HepG2 (cell line): Measurements from ENCODE around the gene INAFM1. TPM values are rescaled to one million over a fixed set of nuclear protein-coding genes. Genes with fewer than 3 reads are reported as not detected.

Experiments
- BCLAF1 ChIP-seq: fragments of 450-650 bp; IDR thresholded peaks from 2 replicates; pipeline ENCODE4 v1.6.1; 2017; ENCODE audit warnings: mild to moderate bottlenecking
- MED13 ChIP-seq: sonication (generic); formaldehyde crosslinking; IDR thresholded peaks from 2 replicates; pipeline ENCODE4 v1.5.0; 2020; ENCODE audit warnings: missing genetic modification reagents
- RCOR2 ChIP-seq: IDR thresholded peaks from 2 replicates; pipeline ENCODE4 v1.6.1; 2016; ENCODE audit warnings: missing biosample characterization, missing genetic modification reagents
- REPIN1 ChIP-seq: sonication (generic); formaldehyde crosslinking; IDR thresholded peaks from 2 replicates; pipeline ENCODE4 v1.8.0; 2022; ENCODE audit warnings: missing genetic modification reagents, low read depth, mild to moderate bottlenecking, borderline replicate concordance
- SMAD1 ChIP-seq: sonication (generic); formaldehyde crosslinking; IDR thresholded peaks from 2 replicates; pipeline ENCODE4 v1.4.0; 2020; ENCODE audit warnings: missing genetic modification reagents, low read depth, mild to moderate bottlenecking, borderline replicate concordance
- SP140L ChIP-seq: sonication (generic); formaldehyde crosslinking; IDR thresholded peaks from 2 replicates; pipeline ENCODE4 v1.4.0; 2020; ENCODE audit warnings: missing genetic modification reagents, borderline replicate concordance
- ZFP37 ChIP-seq: sonication (generic); formaldehyde crosslinking; IDR thresholded peaks from 2 replicates; pipeline ENCODE4 v1.4.0; 2020; ENCODE audit warnings: missing genetic modification reagents, borderline replicate concordance
- ZNF138 ChIP-seq: sonication (generic); formaldehyde crosslinking; IDR thresholded peaks from 2 replicates; pipeline ENCODE4 v1.5.0; 2020; ENCODE audit warnings: mild to moderate bottlenecking, low read depth, missing genetic modification reagents
- ZNF18 ChIP-seq: sonication (generic); formaldehyde crosslinking; IDR thresholded peaks from 2 replicates; pipeline ENCODE4 v1.8.0; 2022; ENCODE audit warnings: mild to moderate bottlenecking, missing genetic modification reagents; ENCODE audit not compliant: insufficient replicate concordance
- ZNF441 ChIP-seq: sonication (generic); formaldehyde crosslinking; IDR thresholded peaks from 2 replicates; pipeline ENCODE4 v1.7.0; 2021; ENCODE audit warnings: missing genetic modification reagents, borderline replicate concordance
- ZNF766 ChIP-seq: sonication (generic); formaldehyde crosslinking; IDR thresholded peaks from 2 replicates; pipeline ENCODE4 v1.5.0; 2020; ENCODE audit warnings: missing genetic modification reagents, borderline replicate concordance
- polyA plus RNA-seq, 8 experiments: library from polyadenylated mRNA; depleted of rRNA in 3 of 8; stranded (reverse) in 7 of 8; unstranded in 1 of 8; fragments of >200 nt; fragmentation: Illumina TruSeq in 4 of 8; extraction: Trizol in 4 of 8; gene quantifications; 2 replicates each; pipeline versions ENCODE4 v1.2.1 to v1.2.3, GENCODE V29; 2011 to 2016; ENCODE audit warnings: low read depth in 4 of 8, missing spikeins in 1 of 8, mixed read lengths in 1 of 8; ENCODE audit not compliant: insufficient read depth in 1 of 8
- total RNA-seq, 5 experiments: library from RNA; depleted of rRNA; stranded (reverse); fragments of >200 nt; fragmentation: Illumina TruSeq; extraction: Trizol; gene quantifications; 2 replicates each; pipeline ENCODE4 v1.2.3, GENCODE V29; 2016; ENCODE audit warnings: low read depth in 1 of 5
- TF ChIP-seq, protein P1 (sequence below): sonication (generic); formaldehyde crosslinking; IDR thresholded peaks from 2 replicates; pipeline ENCODE4 v1.8.0; 2023; ENCODE audit warnings: mild to moderate bottlenecking, missing genetic modification reagents
- TF ChIP-seq, protein P2 (sequence below): sonication (generic); formaldehyde crosslinking; IDR thresholded peaks from 2 replicates; pipeline ENCODE4 v1.8.0; 2022; ENCODE audit warnings: missing genetic modification reagents, mild to moderate bottlenecking, moderate library complexity, borderline replicate concordance
- TF ChIP-seq, protein P3 (sequence below): sonication (generic); formaldehyde crosslinking; IDR thresholded peaks from 2 replicates; pipeline ENCODE4 v1.5.1; 2020; ENCODE audit warnings: mild to moderate bottlenecking, missing genetic modification reagents
- TF ChIP-seq, protein P4 (sequence below): sonication (generic); formaldehyde crosslinking; IDR thresholded peaks from 2 replicates; pipeline ENCODE4 v1.5.0; 2020; ENCODE audit warnings: missing genetic modification reagents

The INAFM1 gene
- total and polyA plus RNA-seq, 2 of the 13 experiments (the other 11 are each of a cell fraction or from before 2014, with no cell fraction given), result 0.88 to 1.9 TPM

GRCh38 chr19:47227352-47228167 is 47.1 kb upstream of the INAFM1 start (continued):
- TF ChIP-seq, protein P1, sequence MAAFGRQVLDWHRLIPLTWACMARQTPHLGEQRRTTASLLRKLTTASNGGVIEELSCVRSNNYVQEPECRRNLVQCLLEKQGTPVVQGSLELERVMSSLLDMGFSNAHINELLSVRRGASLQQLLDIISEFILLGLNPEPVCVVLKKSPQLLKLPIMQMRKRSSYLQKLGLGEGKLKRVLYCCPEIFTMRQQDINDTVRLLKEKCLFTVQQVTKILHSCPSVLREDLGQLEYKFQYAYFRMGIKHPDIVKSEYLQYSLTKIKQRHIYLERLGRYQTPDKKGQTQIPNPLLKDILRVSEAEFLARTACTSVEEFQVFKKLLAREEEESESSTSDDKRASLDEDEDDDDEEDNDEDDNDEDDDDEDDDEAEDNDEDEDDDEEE (CRISPR knock-in tag), result no peak
- TF ChIP-seq ZNF138 (CRISPR knock-in tag) (no peak), BCLAF1 (no peak), RCOR2 (CRISPR knock-in tag) (peak; percentile 96), ZFP37 (CRISPR knock-in tag) (no peak), ZNF766 (CRISPR knock-in tag) (no peak), MED13 (CRISPR knock-in tag) (peak; percentile 74; the same call in 1 of the 2 replicates), SP140L (CRISPR knock-in tag) (0 out of 2 replicates have a peak, but pooled peaks have one; percentile 60), ZNF441 (peak; percentile 34), ZNF18 (CRISPR knock-in tag) (peak; percentile 74), SMAD1 (no peak), REPIN1 (CRISPR knock-in tag) (0 out of 2 replicates have a peak, but pooled peaks have one; percentile 0)
- TF ChIP-seq, protein P2, sequence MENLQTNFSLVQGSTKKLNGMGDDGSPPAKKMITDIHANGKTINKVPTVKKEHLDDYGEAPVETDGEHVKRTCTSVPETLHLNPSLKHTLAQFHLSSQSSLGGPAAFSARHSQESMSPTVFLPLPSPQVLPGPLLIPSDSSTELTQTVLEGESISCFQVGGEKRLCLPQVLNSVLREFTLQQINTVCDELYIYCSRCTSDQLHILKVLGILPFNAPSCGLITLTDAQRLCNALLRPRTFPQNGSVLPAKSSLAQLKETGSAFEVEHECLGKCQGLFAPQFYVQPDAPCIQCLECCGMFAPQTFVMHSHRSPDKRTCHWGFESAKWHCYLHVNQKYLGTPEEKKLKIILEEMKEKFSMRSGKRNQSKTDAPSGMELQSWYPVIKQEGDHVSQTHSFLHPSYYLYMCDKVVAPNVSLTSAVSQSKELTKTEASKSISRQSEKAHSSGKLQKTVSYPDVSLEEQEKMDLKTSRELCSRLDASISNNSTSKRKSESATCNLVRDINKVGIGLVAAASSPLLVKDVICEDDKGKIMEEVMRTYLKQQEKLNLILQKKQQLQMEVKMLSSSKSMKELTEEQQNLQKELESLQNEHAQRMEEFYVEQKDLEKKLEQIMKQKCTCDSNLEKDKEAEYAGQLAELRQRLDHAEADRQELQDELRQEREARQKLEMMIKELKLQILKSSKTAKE, result peak; percentile 14; the same call in 1 of the 2 replicates
- TF ChIP-seq, protein P3, sequence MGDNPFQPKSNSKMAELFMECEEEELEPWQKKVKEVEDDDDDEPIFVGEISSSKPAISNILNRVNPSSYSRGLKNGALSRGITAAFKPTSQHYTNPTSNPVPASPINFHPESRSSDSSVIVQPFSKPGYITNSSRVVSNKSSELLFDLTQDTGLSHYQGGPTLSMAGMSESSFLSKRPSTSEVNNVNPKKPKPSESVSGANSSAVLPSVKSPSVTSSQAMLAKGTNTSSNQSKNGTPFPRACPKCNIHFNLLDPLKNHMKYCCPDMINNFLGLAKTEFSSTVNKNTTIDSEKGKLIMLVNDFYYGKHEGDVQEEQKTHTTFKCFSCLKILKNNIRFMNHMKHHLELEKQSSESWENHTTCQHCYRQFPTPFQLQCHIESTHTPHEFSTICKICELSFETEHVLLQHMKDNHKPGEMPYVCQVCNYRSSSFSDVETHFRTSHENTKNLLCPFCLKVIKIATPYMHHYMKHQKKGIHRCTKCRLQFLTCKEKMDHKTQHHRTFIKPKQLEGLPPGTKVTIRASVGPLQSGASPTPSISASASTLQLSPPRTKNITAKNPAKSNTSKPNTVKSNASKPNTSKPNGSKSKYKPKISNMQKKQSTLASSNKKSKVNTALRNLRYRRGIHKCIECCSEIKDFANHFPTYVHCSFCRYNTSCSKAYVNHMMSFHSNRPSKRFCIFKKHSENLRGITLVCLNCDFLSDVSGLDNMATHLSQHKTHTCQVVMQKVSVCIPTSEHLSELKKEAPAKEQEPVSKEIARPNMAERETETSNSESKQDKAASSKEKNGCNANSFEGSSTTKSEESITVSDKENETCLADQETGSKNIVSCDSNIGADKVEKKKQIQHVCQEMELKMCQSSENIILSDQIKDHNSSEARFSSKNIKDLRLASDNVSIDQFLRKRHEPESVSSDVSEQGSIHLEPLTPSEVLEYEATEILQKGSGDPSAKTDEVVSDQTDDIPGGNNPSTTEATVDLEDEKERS (CRISPR knock-in tag), result 0 out of 2 replicates have a peak, but pooled peaks have one; percentile 8
- TF ChIP-seq, protein P4, sequence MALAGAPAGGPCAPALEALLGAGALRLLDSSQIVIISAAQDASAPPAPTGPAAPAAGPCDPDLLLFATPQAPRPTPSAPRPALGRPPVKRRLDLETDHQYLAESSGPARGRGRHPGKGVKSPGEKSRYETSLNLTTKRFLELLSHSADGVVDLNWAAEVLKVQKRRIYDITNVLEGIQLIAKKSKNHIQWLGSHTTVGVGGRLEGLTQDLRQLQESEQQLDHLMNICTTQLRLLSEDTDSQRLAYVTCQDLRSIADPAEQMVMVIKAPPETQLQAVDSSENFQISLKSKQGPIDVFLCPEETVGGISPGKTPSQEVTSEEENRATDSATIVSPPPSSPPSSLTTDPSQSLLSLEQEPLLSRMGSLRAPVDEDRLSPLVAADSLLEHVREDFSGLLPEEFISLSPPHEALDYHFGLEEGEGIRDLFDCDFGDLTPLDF (CRISPR knock-in tag), result no peak
